HEK293 (cell line): ENCODE results near the gene CCDC85B.
A peak's percentile ranks its signal among the peaks of the same experiment; 100 is the strongest.

Experiments
- GLI2 ChIP-seq: fragments of 450-650 bp; formaldehyde crosslinking; IDR thresholded peaks from 2 replicates; pipeline ENCODE4; 2017; ENCODE audit warnings: missing biosample characterization, missing genetic modification characterization, low read depth, borderline replicate concordance
- HOXC10 ChIP-seq: sonication (generic); formaldehyde crosslinking; IDR thresholded peaks from 2 replicates; pipeline ENCODE4 v1.8.1; 2023; ENCODE audit warnings: mild to moderate bottlenecking, missing genetic modification reagents
- IKZF3 ChIP-seq: fragments of 450-650 bp; IDR thresholded peaks from 2 replicates; pipeline ENCODE4 v1.5.0; 2018; ENCODE audit warnings: missing biosample characterization, mild to moderate bottlenecking, missing genetic modification characterization, moderate library complexity
- KLF1 ChIP-seq: fragments of 450-650 bp; formaldehyde crosslinking; IDR thresholded peaks from 2 replicates; pipeline ENCODE4 v1.5.1; 2016; ENCODE audit warnings: missing biosample characterization, missing genetic modification characterization
- SETDB1 ChIP-seq: IDR thresholded peaks from one replicate; pipeline ENCODE4 v1.6.1; 2017; ENCODE audit warnings: mild to moderate bottlenecking, low read length, moderate library complexity, mixed read lengths; ENCODE audit not compliant: insufficient read length
- SP2 ChIP-seq: fragments of 450-650 bp; formaldehyde crosslinking; IDR thresholded peaks from 2 replicates; pipeline ENCODE4 v1.5.1; 2016; ENCODE audit warnings: missing biosample characterization, missing genetic modification characterization
- SP3 ChIP-seq: fragments of 450-650 bp; formaldehyde crosslinking; IDR thresholded peaks from 2 replicates; pipeline ENCODE4 v1.5.1; 2016; ENCODE audit warnings: missing biosample characterization, missing genetic modification characterization
- WT1 ChIP-seq: fragments of 450-650 bp; formaldehyde crosslinking; IDR thresholded peaks from 2 replicates; pipeline ENCODE4 v1.5.1; 2016; ENCODE audit warnings: missing biosample characterization, missing genetic modification characterization
- ZBTB8A ChIP-seq: fragments of 450-650 bp; formaldehyde crosslinking; IDR thresholded peaks from 2 replicates; pipeline ENCODE4 v1.5.1; 2016; ENCODE audit warnings: missing biosample characterization, missing genetic modification characterization
- ZNF146 ChIP-seq: fragments of 450-650 bp; formaldehyde crosslinking; IDR thresholded peaks from 2 replicates; pipeline ENCODE4 v1.5.1; 2016; ENCODE audit warnings: missing biosample characterization, missing genetic modification characterization
- ZNF529 ChIP-seq: fragments of 450-650 bp; formaldehyde crosslinking; IDR thresholded peaks from 2 replicates; pipeline ENCODE4 v1.5.1; 2017; ENCODE audit warnings: missing genetic modification characterization, missing biosample characterization; ENCODE audit not compliant: insufficient replicate concordance
- ZNF530 ChIP-seq: fragments of 450-650 bp; formaldehyde crosslinking; IDR thresholded peaks from 2 replicates; pipeline ENCODE4 v1.5.1; 2016; ENCODE audit warnings: low read depth, missing biosample characterization, missing genetic modification characterization
- ZNF571 ChIP-seq: fragments of 450-650 bp; formaldehyde crosslinking; IDR thresholded peaks from 2 replicates; pipeline ENCODE4 v1.5.0; 2017; ENCODE audit warnings: missing biosample characterization, missing genetic modification characterization
- ZNF610 ChIP-seq: fragments of 450-650 bp; formaldehyde crosslinking; IDR thresholded peaks from 2 replicates; pipeline ENCODE4 v1.5.1; 2016; ENCODE audit warnings: missing biosample characterization, missing genetic modification characterization, borderline replicate concordance
- ZNF621 ChIP-seq: fragments of 450-650 bp; formaldehyde crosslinking; IDR thresholded peaks from 2 replicates; pipeline ENCODE4 v1.5.1; 2017; ENCODE audit warnings: missing biosample characterization, missing genetic modification characterization
- ZNF785 ChIP-seq: fragments of 450-650 bp; formaldehyde crosslinking; IDR thresholded peaks from 2 replicates; pipeline ENCODE4 v1.5.1; 2016; ENCODE audit warnings: missing biosample characterization, missing genetic modification characterization
- ZSCAN30 ChIP-seq: fragments of 450-650 bp; IDR thresholded peaks from 2 replicates; pipeline ENCODE4 v1.5.1; 2018; ENCODE audit warnings: missing biosample characterization, mild to moderate bottlenecking, missing genetic modification characterization, moderate library complexity
- TF ChIP-seq, protein P1 (sequence below): fragments of 450-650 bp; formaldehyde crosslinking; IDR thresholded peaks from 2 replicates; pipeline ENCODE4 v1.5.1; 2016; ENCODE audit warnings: missing biosample characterization, missing genetic modification characterization
- TF ChIP-seq, protein P2 (sequence below): fragments of 450-650 bp; formaldehyde crosslinking; IDR thresholded peaks from 2 replicates; pipeline ENCODE4 v1.5.1; 2016; ENCODE audit warnings: missing biosample characterization, missing genetic modification characterization
- TF ChIP-seq, protein P3 (sequence below): fragments of 450-650 bp; formaldehyde crosslinking; conservative IDR thresholded peaks from 2 replicates; pipeline ENCODE4 v1.5.1; 2016; ENCODE audit warnings: low read depth, missing biosample characterization, missing genetic modification characterization
- TF ChIP-seq, protein P4 (sequence below): fragments of 450-650 bp; IDR thresholded peaks from 2 replicates; pipeline ENCODE4 v1.5.1; 2018; ENCODE audit warnings: missing biosample characterization, missing genetic modification characterization
- TF ChIP-seq, protein P5 (sequence below): fragments of 450-650 bp; formaldehyde crosslinking; IDR thresholded peaks from 2 replicates; pipeline ENCODE4 v1.5.1; 2016; ENCODE audit warnings: missing biosample characterization, missing genetic modification characterization
- TF ChIP-seq, protein P6 (sequence below): fragments of 450-650 bp; formaldehyde crosslinking; IDR thresholded peaks from 2 replicates; pipeline ENCODE4 v1.5.1; 2017; ENCODE audit warnings: missing biosample characterization, missing genetic modification characterization
- TF ChIP-seq, protein P7 (sequence below): fragments of 450-650 bp; formaldehyde crosslinking; IDR thresholded peaks from 2 replicates; pipeline ENCODE4 v1.5.1; 2017; ENCODE audit warnings: missing biosample characterization, missing genetic modification characterization
- TF ChIP-seq, protein P8 (sequence below): fragments of 450-650 bp; formaldehyde crosslinking; IDR thresholded peaks from 2 replicates; pipeline ENCODE4 v1.5.1; 2016; ENCODE audit warnings: missing biosample characterization, missing genetic modification characterization

CCDC85B gene

DNA sequence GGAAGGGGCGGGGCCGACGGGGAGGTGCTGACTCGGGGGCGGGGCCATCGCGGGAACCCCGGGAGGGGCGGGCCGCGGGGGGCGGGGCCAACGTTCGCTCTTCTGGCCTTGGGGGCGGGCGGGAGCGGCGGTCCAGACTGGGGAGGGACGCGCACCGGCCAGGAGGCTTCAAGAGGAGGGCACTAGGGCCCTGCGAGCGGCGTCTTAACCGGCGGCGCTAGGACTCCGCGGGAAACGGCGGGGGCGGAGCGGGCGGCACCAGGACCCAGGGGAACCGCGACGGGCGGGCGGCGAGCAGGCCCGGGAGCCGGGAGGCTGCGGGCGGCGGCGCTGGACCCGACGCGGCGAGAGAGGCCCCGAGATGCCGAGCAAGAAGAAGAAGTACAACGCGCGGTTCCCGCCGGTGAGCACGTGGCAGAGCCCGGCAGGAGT is 28.7 kb downstream of the CCDC85B start, which contains the start of gene DRAP1 (continued):
- TF ChIP-seq KLF1 = peak; percentile 52
- no peak for TF ChIP-seq ZNF530 (tag by site-specific recombination)
- TF ChIP-seq, protein P1, sequence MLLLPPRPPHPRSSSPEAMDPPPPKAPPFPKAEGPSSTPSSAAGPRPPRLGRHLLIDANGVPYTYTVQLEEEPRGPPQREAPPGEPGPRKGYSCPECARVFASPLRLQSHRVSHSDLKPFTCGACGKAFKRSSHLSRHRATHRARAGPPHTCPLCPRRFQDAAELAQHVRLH = 0 out of 2 replicates have a peak, but pooled peaks have one; percentile 29
- TF ChIP-seq ZBTB8A (tag by site-specific recombination) = 0 out of 2 replicates have a peak, but pooled peaks have one; percentile 25
- no peak for TF ChIP-seq ZNF610
- peak; percentile 50 for TF ChIP-seq SP2 (tag by site-specific recombination)
- no peak for TF ChIP-seq ZNF785 (tag by site-specific recombination)
- no peak for TF ChIP-seq HOXC10 (CRISPR knock-in tag)
- no peak for TF ChIP-seq ZNF529 (tag by site-specific recombination)
- no peak for TF ChIP-seq SETDB1
- TF ChIP-seq, protein P2, sequence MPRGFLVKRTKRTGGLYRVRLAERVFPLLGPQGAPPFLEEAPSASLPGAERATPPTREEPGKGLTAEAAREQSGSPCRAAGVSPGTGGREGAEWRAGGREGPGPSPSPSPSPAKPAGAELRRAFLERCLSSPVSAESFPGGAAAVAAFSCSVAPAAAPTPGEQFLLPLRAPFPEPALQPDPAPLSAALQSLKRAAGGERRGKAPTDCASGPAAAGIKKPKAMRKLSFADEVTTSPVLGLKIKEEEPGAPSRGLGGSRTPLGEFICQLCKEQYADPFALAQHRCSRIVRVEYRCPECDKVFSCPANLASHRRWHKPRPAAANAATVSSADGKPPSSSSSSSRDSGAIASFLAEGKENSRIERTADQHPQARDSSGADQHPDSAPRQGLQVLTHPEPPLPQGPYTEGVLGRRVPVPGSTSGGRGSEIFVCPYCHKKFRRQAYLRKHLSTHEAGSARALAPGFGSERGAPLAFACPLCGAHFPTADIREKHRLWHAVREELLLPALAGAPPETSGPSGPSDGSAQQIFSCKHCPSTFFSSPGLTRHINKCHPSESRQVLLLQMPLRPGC (tag by site-specific recombination) = no peak
- peak; percentile 90 for TF ChIP-seq ZSCAN30 (tag by site-specific recombination)
- TF ChIP-seq, protein P3, sequence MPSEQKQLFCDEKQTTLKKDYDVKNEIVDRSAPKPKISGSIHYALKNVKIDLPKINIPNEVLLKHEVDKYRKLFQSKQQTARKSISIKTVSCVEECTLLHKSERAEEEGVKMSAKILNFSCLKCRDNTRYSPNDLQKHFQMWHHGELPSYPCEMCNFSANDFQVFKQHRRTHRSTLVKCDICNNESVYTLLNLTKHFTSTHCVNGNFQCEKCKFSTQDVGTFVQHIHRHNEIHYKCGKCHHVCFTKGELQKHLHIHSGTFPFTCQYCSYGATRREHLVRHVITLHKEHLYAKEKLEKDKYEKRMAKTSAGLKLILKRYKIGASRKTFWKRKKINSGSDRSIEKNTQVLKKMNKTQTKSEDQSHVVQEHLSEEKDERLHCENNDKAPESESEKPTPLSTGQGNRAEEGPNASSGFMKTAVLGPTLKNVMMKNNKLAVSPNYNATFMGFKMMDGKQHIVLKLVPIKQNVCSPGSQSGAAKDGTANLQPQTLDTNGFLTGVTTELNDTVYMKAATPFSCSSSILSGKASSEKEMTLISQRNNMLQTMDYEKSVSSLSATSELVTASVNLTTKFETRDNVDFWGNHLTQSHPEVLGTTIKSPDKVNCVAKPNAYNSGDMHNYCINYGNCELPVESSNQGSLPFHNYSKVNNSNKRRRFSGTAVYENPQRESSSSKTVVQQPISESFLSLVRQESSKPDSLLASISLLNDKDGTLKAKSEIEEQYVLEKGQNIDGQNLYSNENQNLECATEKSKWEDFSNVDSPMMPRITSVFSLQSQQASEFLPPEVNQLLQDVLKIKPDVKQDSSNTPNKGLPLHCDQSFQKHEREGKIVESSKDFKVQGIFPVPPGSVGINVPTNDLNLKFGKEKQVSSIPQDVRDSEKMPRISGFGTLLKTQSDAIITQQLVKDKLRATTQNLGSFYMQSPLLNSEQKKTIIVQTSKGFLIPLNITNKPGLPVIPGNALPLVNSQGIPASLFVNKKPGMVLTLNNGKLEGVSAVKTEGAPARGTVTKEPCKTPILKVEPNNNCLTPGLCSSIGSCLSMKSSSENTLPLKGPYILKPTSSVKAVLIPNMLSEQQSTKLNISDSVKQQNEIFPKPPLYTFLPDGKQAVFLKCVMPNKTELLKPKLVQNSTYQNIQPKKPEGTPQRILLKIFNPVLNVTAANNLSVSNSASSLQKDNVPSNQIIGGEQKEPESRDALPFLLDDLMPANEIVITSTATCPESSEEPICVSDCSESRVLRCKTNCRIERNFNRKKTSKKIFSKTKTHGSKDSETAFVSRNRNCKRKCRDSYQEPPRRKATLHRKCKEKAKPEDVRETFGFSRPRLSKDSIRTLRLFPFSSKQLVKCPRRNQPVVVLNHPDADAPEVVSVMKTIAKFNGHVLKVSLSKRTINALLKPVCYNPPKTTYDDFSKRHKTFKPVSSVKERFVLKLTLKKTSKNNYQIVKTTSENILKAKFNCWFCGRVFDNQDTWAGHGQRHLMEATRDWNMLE (tag by site-specific recombination) = no peak
- TF ChIP-seq IKZF3 = peak; percentile 73
- TF ChIP-seq, protein P4, sequence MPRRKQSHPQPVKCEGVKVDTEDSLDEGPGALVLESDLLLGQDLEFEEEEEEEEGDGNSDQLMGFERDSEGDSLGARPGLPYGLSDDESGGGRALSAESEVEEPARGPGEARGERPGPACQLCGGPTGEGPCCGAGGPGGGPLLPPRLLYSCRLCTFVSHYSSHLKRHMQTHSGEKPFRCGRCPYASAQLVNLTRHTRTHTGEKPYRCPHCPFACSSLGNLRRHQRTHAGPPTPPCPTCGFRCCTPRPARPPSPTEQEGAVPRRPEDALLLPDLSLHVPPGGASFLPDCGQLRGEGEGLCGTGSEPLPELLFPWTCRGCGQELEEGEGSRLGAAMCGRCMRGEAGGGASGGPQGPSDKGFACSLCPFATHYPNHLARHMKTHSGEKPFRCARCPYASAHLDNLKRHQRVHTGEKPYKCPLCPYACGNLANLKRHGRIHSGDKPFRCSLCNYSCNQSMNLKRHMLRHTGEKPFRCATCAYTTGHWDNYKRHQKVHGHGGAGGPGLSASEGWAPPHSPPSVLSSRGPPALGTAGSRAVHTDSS (tag by site-specific recombination) = no peak; the same call in 1 of the 2 replicates
- TF ChIP-seq WT1 = no peak
- TF ChIP-seq SP3 (tag by site-specific recombination) = peak; percentile 65
- TF ChIP-seq, protein P5, sequence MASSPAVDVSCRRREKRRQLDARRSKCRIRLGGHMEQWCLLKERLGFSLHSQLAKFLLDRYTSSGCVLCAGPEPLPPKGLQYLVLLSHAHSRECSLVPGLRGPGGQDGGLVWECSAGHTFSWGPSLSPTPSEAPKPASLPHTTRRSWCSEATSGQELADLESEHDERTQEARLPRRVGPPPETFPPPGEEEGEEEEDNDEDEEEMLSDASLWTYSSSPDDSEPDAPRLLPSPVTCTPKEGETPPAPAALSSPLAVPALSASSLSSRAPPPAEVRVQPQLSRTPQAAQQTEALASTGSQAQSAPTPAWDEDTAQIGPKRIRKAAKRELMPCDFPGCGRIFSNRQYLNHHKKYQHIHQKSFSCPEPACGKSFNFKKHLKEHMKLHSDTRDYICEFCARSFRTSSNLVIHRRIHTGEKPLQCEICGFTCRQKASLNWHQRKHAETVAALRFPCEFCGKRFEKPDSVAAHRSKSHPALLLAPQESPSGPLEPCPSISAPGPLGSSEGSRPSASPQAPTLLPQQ (tag by site-specific recombination) = peak; percentile 85; the same call in 1 of the 2 replicates
- TF ChIP-seq, protein P6, sequence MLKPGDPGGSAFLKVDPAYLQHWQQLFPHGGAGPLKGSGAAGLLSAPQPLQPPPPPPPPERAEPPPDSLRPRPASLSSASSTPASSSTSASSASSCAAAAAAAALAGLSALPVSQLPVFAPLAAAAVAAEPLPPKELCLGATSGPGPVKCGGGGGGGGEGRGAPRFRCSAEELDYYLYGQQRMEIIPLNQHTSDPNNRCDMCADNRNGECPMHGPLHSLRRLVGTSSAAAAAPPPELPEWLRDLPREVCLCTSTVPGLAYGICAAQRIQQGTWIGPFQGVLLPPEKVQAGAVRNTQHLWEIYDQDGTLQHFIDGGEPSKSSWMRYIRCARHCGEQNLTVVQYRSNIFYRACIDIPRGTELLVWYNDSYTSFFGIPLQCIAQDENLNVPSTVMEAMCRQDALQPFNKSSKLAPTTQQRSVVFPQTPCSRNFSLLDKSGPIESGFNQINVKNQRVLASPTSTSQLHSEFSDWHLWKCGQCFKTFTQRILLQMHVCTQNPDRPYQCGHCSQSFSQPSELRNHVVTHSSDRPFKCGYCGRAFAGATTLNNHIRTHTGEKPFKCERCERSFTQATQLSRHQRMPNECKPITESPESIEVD (tag by site-specific recombination) = no peak
- TF ChIP-seq, protein P7, sequence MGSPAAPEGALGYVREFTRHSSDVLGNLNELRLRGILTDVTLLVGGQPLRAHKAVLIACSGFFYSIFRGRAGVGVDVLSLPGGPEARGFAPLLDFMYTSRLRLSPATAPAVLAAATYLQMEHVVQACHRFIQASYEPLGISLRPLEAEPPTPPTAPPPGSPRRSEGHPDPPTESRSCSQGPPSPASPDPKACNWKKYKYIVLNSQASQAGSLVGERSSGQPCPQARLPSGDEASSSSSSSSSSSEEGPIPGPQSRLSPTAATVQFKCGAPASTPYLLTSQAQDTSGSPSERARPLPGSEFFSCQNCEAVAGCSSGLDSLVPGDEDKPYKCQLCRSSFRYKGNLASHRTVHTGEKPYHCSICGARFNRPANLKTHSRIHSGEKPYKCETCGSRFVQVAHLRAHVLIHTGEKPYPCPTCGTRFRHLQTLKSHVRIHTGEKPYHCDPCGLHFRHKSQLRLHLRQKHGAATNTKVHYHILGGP (tag by site-specific recombination) = 0 out of 2 replicates have a peak, but pooled peaks have one; percentile 27
- TF ChIP-seq, protein P8, sequence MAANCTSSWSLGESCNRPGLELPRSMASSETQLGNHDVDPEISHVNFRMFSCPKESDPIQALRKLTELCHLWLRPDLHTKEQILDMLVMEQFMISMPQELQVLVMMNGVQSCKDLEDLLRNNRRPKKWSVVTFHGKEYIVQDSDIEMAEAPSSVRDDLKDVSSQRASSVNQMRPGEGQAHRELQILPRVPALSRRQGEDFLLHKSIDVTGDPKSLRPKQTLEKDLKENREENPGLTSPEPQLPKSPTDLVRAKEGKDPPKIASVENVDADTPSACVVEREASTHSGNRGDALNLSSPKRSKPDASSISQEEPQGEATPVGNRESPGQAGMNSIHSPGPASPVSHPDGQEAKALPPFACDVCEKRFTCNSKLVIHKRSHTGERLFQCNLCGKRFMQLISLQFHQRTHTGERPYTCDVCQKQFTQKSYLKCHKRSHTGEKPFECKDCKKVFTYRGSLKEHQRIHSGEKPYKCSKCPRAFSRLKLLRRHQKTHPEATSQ = 0 out of 2 replicates have a peak, but pooled peaks have one; percentile 34
- TF ChIP-seq ZNF146 = no peak
- TF ChIP-seq GLI2 (tag by site-specific recombination) = peak; percentile 63; the same call in 1 of the 2 replicates
- no peak for TF ChIP-seq ZNF621
- TF ChIP-seq ZNF571 (tag by site-specific recombination) = no peak
